IMR-90 (cell line): ENCODE data around the gene SYTL2.

ENCODE experiments used
- CEBPB ChIP-seq: IDR thresholded peaks from 2 replicates; pipeline ENCODE4 v1.6.1; 2012; ENCODE audit warnings: low read depth, low read length, improper control_type of control experiment
- CHD1 ChIP-seq: IDR thresholded peaks from 2 replicates; pipeline ENCODE4 v1.6.1; 2012; ENCODE audit warnings: low read depth, low read length, improper control_type of control experiment
- ELK1 ChIP-seq: fragments of 150-350 bp; IDR thresholded peaks from 2 replicates; pipeline ENCODE4 v1.6.1; 2016; ENCODE audit warnings: low read depth, mild to moderate bottlenecking, low read length, moderate library complexity, borderline replicate concordance
- MAFK ChIP-seq: IDR thresholded peaks from 2 replicates; pipeline ENCODE4 v1.6.1; 2012; ENCODE audit warnings: low read depth, low read length, improper control_type of control experiment
- MXI1 ChIP-seq: IDR thresholded peaks from 2 replicates; pipeline ENCODE4 v1.6.1; 2012; ENCODE audit warnings: low read depth, mild to moderate bottlenecking, low read length, moderate library complexity, borderline replicate concordance
- POLR2A ChIP-seq: IDR thresholded peaks from 2 replicates; pipeline ENCODE4 v1.6.1; 2012; ENCODE audit warnings: mild to moderate bottlenecking, low read depth, low read length
- RAD21 ChIP-seq: IDR thresholded peaks from 2 replicates; pipeline ENCODE4 v1.6.1; 2012; ENCODE audit warnings: low read length, improper control_type of control experiment
- RCOR1 ChIP-seq: IDR thresholded peaks from 2 replicates; pipeline ENCODE4 v1.6.1; 2012; ENCODE audit warnings: mild to moderate bottlenecking, low read length, improper control_type of control experiment; ENCODE audit not compliant: insufficient replicate concordance
- SMC3 ChIP-seq: fragments of 150-350 bp; IDR thresholded peaks from 2 replicates; pipeline ENCODE4 v1.6.1; 2016; ENCODE audit warnings: low read depth, mild to moderate bottlenecking, antibody characterized with exemption, low read length, moderate library complexity
- TF ChIP-seq, protein P1 (sequence below): conservative IDR thresholded peaks from 2 replicates; pipeline ENCODE4 v1.5.1; 2012; ENCODE audit warnings: mild to moderate bottlenecking, low read depth, low read length, improper control_type of control experiment

GRCh38 chr11:85685125-85685819, 125.7 kb downstream of the SYTL2 start:
- TF ChIP-seq, protein P1, sequence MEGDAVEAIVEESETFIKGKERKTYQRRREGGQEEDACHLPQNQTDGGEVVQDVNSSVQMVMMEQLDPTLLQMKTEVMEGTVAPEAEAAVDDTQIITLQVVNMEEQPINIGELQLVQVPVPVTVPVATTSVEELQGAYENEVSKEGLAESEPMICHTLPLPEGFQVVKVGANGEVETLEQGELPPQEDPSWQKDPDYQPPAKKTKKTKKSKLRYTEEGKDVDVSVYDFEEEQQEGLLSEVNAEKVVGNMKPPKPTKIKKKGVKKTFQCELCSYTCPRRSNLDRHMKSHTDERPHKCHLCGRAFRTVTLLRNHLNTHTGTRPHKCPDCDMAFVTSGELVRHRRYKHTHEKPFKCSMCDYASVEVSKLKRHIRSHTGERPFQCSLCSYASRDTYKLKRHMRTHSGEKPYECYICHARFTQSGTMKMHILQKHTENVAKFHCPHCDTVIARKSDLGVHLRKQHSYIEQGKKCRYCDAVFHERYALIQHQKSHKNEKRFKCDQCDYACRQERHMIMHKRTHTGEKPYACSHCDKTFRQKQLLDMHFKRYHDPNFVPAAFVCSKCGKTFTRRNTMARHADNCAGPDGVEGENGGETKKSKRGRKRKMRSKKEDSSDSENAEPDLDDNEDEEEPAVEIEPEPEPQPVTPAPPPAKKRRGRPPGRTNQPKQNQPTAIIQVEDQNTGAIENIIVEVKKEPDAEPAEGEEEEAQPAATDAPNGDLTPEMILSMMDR: no peak
- TF ChIP-seq POLR2A: no peak
- TF ChIP-seq MXI1: no peak
- no peak for TF ChIP-seq MAFK
- no peak for TF ChIP-seq SMC3
- peak; percentile 48 for TF ChIP-seq CEBPB
- TF ChIP-seq CHD1: no peak
- no peak for TF ChIP-seq ELK1
- TF ChIP-seq RAD21: no peak
- TF ChIP-seq RCOR1: no peak
